HG02885 (cell line): Measurements from ENCODE around the gene HOXB7.

Source experiments
- ATAC-seq: cut with Tn5 transposase; IDR thresholded peaks from one replicate; pipeline ENCODE4 v1.9.1; 2021; ENCODE audit warnings: mild to moderate bottlenecking; ENCODE audit not compliant: unreplicated experiment, poor library complexity

The HOXB7 gene

DNA sequence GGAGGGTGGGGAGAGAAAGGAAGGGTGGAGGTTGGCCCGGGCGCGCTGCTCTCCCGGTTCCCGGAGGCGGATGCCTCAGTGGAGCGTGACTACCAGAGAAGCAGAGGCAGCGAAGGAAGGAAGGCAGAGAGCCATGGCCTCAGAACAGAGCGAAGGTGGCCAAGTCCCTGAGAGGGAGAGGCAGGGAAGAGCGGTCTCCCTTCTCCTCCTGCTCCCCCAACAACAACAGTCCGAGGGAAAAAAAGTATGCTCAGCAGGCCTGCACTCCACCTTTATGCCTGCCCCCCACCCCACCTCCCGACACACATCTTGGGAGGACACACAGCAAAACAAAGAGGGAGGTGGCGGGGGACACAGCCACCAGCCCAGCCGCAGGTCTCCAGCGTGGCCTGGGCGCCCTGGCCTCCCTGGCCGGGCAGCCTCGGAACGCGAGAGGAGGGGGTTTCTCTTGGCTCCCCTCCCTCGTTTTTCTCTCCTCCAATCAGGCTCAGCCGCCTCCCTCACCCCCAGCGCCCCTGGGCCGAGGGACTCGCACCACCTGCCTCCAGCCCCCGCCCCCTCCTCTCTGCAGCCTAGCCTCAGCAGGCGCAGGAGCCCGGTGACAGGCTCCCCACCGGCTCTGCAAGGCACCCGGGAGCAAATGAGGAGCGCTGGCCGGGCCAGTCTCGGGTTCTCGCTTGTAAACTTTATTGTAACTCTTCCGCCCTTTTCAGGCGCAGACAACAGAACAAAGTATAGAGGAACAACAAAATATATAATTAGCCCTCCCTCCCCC lies 1.1 kb upstream of the HOXB7 start:
- no peak for ATAC-seq

DNA sequence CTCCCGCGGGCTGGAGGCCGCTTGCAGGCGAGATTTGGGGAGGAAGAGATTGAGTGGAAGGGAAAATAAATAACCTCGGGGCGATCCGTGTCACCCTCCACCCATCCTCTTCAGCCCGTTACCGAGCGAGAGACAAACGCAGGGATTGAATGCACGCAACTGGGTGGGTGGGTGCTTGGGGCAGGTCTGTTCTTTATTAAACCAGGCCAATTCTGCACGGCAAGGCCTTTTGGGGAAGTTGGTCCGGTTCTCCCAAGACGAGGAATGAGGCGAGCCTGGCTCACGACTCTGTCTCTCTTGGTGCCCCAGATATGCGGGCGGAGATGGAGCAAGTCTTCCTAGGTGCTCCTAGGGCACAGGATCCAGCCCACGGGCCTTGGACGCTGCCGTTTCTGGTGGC lies 396 bp upstream of the HOXB7 start:
- ATAC-seq = no peak

DNA sequence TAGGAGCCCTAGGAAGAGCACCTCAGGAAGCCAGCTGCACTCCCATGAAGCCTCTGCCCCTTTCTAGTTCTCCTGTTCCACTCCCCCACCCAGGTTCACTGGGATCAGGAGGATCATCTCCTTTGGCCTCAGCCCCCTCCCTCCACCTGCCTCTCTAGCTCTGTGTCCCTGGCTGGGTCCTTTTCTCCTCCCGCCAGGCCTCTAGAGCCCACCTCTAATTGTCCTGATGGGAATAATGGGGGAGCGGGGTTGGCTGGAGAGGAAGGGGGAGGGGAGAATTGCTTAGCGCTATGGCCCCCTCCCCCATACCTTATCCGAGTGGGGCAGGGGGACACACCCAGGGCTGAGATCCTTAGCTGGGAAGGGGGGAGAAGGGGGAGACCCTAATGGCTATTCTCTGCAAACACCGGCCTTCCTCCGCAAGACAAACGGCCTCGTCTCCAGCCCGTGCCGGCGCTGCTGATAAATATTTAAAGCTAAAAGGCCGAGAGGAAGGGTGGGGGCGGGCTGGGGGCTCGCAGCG lies 997 bp downstream of the HOXB7 start:
- ATAC-seq = no peak

- ATAC-seq = no peak
Observed at GRCh38 chr17:48609033-48609432, 1.8 kb downstream of the HOXB7 start.

GRCh38 chr17:48608494-48608834 lies 2.4 kb downstream of the HOXB7 start:
- ATAC-seq = no peak

- no peak for ATAC-seq
Observed at GRCh38 chr17:48606892-48607614, 3.8 kb downstream of the HOXB7 start.

- no peak for ATAC-seq
Observed at GRCh38 chr17:48605991-48606891, 4.6 kb downstream of the HOXB7 start.

DNA sequence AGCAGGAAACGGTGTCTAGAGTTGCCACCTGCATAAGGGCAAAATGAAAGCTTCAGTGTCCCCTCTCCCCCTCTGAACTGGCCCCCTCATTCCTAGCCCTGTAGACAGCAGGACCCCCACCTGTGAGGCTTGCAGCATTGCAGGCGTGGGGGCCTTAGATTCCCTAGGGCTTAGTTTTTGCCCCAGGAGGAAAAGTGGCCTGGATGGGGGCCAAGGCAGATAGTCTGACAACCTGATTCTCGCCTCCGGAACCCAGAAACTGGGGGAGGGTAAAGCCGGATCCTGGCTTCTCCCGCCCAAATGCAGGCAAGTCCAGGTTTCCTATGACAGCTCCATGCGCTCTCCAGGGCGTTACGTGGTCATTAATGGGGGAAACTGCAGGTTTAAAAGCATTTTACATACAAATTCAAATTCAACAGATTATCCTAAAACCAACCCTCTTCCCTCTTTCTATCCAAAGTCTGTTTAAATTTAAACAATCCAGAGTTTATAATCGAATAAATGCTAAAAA lies 5.4 kb downstream of the HOXB7 start:
- no peak for ATAC-seq

DNA sequence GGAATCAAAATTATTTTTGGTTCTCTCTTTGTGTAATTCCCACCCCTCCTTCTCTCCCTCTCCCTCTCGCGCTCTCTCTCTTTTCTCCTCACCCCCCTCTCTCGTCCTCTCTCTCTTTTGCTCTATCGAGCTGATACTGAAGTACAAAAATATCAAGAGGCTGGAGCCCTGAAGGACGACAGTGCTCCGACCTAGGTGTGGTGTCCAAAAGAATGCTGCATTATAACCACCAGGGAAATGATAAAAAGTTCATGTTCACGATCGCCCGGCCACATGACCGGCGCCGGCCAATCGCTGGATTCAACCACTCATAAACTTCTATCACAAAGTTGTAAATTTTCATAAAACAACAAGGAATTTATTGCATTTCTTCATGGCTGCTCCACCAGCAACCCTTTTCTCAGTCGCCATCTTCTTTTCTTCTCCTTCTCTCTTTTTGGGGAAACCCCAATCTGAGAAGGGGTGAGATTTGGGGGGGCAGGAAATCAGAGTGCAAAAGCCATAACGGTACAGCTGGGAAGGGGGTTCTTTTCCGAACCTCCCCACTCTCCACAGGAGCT lies 6.0 kb downstream of the HOXB7 start, which contains the start of gene HOXB6:
HOXB6 (minus strand) TSS at position 217 of the 560 bp plus-strand sequence. CDS start 6,836 bp downstream, outside the sequence.
- no peak for ATAC-seq

GRCh38 chr17:48603959-48604769 lies 6.7 kb downstream of the HOXB7 start:
- no peak for ATAC-seq

DNA sequence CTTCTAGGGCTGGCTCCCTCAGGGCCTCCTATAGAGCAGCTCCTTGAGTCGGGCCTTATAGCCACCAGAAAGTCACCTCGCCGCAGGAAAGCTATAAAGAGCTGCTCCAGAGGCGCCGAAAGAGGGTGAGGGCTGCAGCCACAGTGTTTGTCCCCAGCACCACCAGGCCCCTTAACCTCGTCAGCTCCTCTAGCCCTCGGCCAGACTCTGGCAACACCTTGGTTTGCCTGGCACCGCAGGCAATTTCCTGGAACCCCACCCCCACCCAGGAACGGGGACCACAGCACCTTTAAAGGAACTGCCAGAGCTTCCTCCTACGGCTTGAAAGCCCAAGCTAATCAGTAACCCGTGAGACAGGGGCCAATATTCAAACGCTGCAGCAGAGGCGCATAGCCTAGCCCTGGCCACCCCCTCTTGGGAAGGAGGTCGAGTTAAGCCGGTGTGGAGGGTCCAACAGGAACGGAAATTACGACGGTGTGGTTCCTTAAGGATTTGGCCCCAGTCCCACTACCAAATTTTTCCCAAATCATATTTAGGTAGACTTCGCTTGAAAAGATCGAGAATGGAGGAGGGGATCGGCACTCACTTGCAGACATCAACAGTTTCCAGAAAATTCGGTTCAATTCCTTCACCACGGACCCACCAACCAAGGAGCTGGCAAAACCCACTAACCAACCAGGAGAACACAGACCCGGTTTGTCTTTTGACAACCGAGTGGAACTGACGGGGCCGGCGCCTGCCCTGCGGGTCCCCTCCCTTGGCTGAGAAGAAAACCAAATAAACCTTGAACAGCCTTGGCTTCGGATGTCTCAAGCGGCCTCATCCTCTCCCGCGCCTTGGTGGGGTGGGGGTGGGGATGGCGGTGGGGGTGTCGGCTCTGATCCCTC lies 9.0 kb downstream of the HOXB7 start:
- no peak for ATAC-seq

DNA sequence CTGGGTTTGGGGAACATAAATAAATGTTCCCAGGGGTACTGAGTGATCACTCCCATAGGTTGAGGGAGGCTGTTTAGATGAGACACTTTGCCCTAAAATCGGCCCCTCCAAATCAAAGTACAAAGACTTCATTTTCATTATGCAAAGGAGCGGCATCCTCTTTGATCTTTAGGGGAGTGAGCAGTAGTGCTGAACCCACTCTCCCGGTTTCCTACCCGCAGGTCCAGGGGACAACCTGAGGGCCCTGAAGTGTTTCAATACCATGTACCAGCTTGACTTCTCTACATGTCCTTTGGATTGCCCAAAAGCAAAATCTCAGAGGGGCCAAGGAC lies 9.6 kb downstream of the HOXB7 start:
- no peak for ATAC-seq

DNA sequence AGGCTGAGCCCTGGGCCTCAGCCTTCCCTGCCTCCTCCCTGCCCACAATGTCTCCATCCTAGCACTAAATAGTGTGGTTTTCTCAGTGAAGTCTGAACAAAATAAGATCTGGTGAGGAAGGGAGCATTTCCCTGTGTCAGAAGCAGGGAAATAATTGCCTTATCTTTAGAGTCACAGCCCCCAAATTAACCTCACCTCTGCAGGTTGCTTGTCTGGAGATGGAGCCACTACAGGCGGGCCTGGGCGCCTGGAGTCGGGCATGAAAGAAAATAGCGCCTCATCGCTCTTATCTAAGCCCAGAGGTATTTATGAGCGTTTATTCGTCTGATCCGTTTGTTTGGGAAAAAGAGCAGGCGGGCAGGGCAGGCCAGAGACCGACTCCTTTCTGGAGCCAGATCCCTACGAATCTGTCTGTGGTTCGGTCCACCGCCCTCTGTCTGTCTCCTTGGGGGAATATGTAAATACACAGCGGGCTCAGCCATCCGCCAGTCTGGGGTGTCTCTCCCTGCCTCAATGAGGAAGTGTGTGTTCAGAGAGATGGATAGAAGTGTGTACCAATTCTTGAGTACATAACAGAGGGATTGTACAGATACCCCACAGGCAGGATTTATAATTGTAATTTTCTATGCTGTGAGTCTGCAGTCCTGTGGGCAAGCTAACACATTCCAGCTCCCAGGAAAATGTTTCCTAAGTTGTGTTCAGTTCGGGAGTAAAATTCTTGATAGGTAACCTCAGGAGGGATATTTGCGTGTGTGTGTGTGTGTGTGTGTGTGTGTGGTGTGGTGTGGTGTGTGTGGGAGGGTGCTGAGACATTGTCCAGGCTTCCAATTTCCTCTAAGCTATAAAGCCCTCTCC lies 10.3 kb downstream of the HOXB7 start:
- no peak for ATAC-seq

DNA sequence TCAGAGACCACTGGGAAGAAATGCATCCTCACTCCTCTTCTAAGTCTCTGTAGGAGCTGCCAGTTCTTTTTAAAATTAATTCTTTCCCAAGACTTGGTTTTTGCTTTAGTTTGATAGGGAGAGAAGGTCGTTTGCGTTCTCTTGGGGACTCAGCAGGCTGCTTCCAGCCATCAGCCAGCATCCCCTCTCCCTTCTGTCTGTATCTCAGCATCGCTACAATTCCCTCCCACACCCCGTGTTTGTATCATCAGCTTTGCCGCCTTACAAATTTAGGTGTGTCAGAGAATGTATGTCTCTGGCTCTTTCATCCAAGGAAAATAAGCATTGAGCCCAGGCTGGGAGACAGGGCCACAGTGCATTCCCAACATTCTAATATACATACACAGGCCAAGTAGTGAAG lies 11.5 kb downstream of the HOXB7 start:
- ATAC-seq = no peak

- ATAC-seq = no peak
Observed at GRCh38 chr17:48598736-48599135, 12.1 kb downstream of the HOXB7 start.

DNA sequence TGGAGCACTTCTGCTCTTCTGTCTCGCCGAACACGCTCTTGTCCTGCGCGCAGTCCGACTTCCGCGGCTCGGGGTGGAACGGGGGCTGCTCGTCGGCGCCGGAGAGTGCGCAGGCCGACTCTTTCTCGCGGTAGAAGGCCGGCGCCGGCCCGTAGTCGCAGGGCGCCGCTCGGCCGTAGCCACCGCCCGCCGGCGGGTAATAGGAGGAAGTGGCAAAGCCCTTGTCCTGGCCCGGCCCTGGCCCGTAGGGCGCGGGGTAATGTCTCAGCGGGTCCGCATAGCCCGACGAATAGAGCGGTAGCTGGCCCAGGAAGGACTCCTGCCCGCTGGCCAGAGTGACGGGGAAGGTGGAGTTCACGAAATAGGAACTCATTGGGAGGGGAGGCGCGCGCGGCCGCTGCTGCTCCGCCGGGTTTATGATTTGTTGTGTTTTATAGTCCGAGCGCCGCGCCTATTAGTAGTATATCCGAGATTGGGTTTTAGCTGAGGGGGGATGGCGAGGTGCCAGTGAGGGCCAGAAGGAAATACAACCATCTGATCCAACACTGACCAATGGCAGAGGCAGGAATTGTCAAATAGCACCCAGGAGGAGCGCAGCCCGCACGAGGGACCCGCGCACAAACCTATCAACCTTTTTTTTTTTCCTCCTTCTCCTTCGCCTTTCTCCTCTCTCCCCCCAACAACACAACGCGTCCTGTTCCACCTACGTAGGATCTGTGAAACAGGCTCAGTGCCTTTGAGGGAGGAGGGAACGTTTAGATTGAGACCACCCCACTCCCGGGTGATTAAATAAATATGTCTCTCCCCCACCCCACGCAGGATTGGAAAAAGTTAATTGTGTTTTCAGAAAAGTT lies 12.8 kb downstream of the HOXB7 start:
- no peak for ATAC-seq

DNA sequence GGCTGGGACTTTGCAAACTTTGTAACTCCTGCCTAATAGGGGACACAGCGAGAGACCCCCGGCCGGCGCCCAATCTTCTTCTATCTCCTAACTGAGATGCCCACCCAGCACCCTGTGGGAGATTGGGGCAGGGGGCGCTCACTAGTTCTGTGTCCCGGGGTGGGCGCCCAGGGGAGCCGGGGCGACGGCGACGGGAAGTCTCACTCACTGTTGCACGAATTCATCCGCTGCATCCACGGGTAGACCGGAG lies 13.4 kb downstream of the HOXB7 start:
- ATAC-seq = no peak
